ENCODE data around the gene PBX3. TPM values are rescaled to one million over a fixed set of nuclear protein-coding genes. Genes with fewer than 3 reads are reported as not detected.

The PBX3 gene
- total and polyA plus RNA-seq, 2 of the 13 experiments (the other 11 are each of a cell fraction or from before 2014, with no cell fraction given): 6.0 to 11.2 TPM

GRCh38 chr9:125706651-125707471 lies 40.3 kb upstream of the PBX3 start, which contains the start of gene MAPKAP1 (continued):
- TF ChIP-seq ZUFSP (CRISPR knock-in tag; IDR thresholded peaks at IDR 0.05; ENCODE audit: borderline replicate concordance) (no peak), PAX8 (CRISPR knock-in tag; IDR thresholded peaks at IDR 0.05; ENCODE audit: borderline replicate concordance) (no peak), REPIN1 (CRISPR knock-in tag; IDR thresholded peaks at IDR 0.05; ENCODE audit: borderline replicate concordance, low read depth) (no peak), JUNB (CRISPR knock-in tag; IDR thresholded peaks at IDR 0.05; ENCODE audit: borderline replicate concordance) (no peak), ZFP36L1 (CRISPR knock-in tag; IDR thresholded peaks at IDR 0.05) (no peak), E2F5 (CRISPR knock-in tag; conservative IDR thresholded peaks at IDR 0.05) (0 out of 2 replicates have a peak, but pooled peaks have one; percentile 23), TBX2 (CRISPR knock-in tag; IDR thresholded peaks at IDR 0.05; ENCODE audit: borderline replicate concordance) (peak; percentile 52; the same call in 1 of the 2 replicates), CEBPB (IDR thresholded peaks at IDR 0.05; ENCODE audit: borderline replicate concordance, low read depth, low read length) (no peak), ZNF354B (CRISPR knock-in tag; IDR thresholded peaks at IDR 0.05) (no peak), ZNF264 (CRISPR knock-in tag; IDR thresholded peaks at IDR 0.05) (no peak)
- TF ChIP-seq, protein P1, sequence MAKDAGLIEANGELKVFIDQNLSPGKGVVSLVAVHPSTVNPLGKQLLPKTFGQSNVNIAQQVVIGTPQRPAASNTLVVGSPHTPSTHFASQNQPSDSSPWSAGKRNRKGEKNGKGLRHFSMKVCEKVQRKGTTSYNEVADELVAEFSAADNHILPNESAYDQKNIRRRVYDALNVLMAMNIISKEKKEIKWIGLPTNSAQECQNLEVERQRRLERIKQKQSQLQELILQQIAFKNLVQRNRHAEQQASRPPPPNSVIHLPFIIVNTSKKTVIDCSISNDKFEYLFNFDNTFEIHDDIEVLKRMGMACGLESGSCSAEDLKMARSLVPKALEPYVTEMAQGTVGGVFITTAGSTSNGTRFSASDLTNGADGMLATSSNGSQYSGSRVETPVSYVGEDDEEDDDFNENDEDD (CRISPR knock-in tag; IDR thresholded peaks at IDR 0.05; ENCODE audit: borderline replicate concordance): no peak
- TF ChIP-seq, protein P2, sequence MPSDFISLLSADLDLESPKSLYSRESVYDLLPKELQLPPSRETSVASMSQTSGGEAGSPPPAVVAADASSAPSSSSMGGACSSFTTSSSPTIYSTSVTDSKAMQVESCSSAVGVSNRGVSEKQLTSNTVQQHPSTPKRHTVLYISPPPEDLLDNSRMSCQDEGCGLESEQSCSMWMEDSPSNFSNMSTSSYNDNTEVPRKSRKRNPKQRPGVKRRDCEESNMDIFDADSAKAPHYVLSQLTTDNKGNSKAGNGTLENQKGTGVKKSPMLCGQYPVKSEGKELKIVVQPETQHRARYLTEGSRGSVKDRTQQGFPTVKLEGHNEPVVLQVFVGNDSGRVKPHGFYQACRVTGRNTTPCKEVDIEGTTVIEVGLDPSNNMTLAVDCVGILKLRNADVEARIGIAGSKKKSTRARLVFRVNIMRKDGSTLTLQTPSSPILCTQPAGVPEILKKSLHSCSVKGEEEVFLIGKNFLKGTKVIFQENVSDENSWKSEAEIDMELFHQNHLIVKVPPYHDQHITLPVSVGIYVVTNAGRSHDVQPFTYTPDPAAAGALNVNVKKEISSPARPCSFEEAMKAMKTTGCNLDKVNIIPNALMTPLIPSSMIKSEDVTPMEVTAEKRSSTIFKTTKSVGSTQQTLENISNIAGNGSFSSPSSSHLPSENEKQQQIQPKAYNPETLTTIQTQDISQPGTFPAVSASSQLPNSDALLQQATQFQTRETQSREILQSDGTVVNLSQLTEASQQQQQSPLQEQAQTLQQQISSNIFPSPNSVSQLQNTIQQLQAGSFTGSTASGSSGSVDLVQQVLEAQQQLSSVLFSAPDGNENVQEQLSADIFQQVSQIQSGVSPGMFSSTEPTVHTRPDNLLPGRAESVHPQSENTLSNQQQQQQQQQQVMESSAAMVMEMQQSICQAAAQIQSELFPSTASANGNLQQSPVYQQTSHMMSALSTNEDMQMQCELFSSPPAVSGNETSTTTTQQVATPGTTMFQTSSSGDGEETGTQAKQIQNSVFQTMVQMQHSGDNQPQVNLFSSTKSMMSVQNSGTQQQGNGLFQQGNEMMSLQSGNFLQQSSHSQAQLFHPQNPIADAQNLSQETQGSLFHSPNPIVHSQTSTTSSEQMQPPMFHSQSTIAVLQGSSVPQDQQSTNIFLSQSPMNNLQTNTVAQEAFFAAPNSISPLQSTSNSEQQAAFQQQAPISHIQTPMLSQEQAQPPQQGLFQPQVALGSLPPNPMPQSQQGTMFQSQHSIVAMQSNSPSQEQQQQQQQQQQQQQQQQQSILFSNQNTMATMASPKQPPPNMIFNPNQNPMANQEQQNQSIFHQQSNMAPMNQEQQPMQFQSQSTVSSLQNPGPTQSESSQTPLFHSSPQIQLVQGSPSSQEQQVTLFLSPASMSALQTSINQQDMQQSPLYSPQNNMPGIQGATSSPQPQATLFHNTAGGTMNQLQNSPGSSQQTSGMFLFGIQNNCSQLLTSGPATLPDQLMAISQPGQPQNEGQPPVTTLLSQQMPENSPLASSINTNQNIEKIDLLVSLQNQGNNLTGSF (CRISPR knock-in tag; IDR thresholded peaks at IDR 0.05): no peak
- TF ChIP-seq, protein P3, sequence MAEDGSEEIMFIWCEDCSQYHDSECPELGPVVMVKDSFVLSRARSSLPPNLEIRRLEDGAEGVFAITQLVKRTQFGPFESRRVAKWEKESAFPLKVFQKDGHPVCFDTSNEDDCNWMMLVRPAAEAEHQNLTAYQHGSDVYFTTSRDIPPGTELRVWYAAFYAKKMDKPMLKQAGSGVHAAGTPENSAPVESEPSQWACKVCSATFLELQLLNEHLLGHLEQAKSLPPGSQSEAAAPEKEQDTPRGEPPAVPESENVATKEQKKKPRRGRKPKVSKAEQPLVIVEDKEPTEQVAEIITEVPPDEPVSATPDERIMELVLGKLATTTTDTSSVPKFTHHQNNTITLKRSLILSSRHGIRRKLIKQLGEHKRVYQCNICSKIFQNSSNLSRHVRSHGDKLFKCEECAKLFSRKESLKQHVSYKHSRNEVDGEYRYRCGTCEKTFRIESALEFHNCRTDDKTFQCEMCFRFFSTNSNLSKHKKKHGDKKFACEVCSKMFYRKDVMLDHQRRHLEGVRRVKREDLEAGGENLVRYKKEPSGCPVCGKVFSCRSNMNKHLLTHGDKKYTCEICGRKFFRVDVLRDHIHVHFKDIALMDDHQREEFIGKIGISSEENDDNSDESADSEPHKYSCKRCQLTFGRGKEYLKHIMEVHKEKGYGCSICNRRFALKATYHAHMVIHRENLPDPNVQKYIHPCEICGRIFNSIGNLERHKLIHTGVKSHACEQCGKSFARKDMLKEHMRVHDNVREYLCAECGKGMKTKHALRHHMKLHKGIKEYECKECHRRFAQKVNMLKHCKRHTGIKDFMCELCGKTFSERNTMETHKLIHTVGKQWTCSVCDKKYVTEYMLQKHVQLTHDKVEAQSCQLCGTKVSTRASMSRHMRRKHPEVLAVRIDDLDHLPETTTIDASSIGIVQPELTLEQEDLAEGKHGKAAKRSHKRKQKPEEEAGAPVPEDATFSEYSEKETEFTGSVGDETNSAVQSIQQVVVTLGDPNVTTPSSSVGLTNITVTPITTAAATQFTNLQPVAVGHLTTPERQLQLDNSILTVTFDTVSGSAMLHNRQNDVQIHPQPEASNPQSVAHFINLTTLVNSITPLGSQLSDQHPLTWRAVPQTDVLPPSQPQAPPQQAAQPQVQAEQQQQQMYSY (CRISPR knock-in tag; IDR thresholded peaks at IDR 0.05): no peak

Data from HepG2 (cell line).